HEK293 (cell line): ENCODE data around the gene TNFRSF1A.

Source experiments
- CTCF ChIA-PET: fragments of 350-600 bp; formaldehyde crosslinking; extraction: SDS; loops from one replicate; lab custom pipeline; 2021; ENCODE audit warnings: antibody characterized with exemption; lab: Yijun Ruan, JAX
- POLR2A ChIA-PET: fragments of 300-600 bp; formaldehyde crosslinking; extraction: SDS; loops from one replicate; lab custom pipeline; 2020; ENCODE audit warnings: antibody characterized with exemption, inconsistent platforms; lab: Yijun Ruan, JAX
- H3K27ac ChIP-seq: fragments of 200-500 bp; sonication (Bioruptor generic); 2 replicates; pipeline ENCODE4 v1.5.1; 2014; ENCODE audit warnings: low read depth, low read length, control low read depth, inconsistent platforms; ENCODE audit errors: extremely low read depth
- H3K36me3 ChIP-seq, 2 experiments: fragments of 200-500 bp in 1 of 2; sonication (Bioruptor generic) in 1 of 2; 1 replicate in 1 of 2; 2 replicates in 1 of 2; pipeline ENCODE4 v1.5.1; 2014 to 2017; ENCODE audit warnings: inconsistent platforms in 2 of 2, low read length in 2 of 2; ENCODE audit not compliant: control insufficient read depth in 2 of 2, insufficient read depth in 1 of 2
- H3K4me1 ChIP-seq: fragments of 200-500 bp; sonication (Bioruptor generic); 2 replicates; pipeline ENCODE4 v1.5.1; 2014; ENCODE audit warnings: mild to moderate bottlenecking, low read length, inconsistent platforms; ENCODE audit not compliant: control insufficient read depth, insufficient read depth
- H3K4me3 ChIP-seq: 2 replicates; pipeline ENCODE4 v1.5.1; 2011; ENCODE audit warnings: low read depth, mild to moderate bottlenecking, control low read depth, low read length, moderate library complexity
- H3K9me3 ChIP-seq: fragments of 200-500 bp; sonication (Bioruptor generic); 2 replicates; pipeline ENCODE4 v1.5.1; 2014; ENCODE audit warnings: low read depth, low read length, inconsistent platforms; ENCODE audit not compliant: control insufficient read depth, insufficient read depth
- EGR2 ChIP-seq: fragments of 450-650 bp; formaldehyde crosslinking; IDR thresholded peaks from 2 replicates; pipeline ENCODE4 v1.5.1; 2016; ENCODE audit warnings: low read depth, missing biosample characterization, missing genetic modification characterization
- GLI4 ChIP-seq: fragments of 450-650 bp; formaldehyde crosslinking; IDR thresholded peaks from 2 replicates; pipeline ENCODE4 v1.5.1; 2016; ENCODE audit warnings: missing biosample characterization, missing genetic modification characterization
- ZBTB8A ChIP-seq: fragments of 450-650 bp; formaldehyde crosslinking; IDR thresholded peaks from 2 replicates; pipeline ENCODE4 v1.5.1; 2016; ENCODE audit warnings: missing biosample characterization, missing genetic modification characterization
- ZFP37 ChIP-seq: fragments of 450-650 bp; formaldehyde crosslinking; IDR thresholded peaks from 2 replicates; pipeline ENCODE4 v1.5.1; 2016; ENCODE audit warnings: missing biosample characterization, missing genetic modification characterization
- ZIC2 ChIP-seq: fragments of 450-650 bp; formaldehyde crosslinking; IDR thresholded peaks from 2 replicates; pipeline ENCODE4 v1.5.1; 2016; ENCODE audit warnings: missing biosample characterization, missing genetic modification characterization
- ZNF10 ChIP-seq: fragments of 450-650 bp; formaldehyde crosslinking; IDR thresholded peaks from 2 replicates; pipeline ENCODE4 v1.5.1; 2017; ENCODE audit warnings: missing biosample characterization, missing genetic modification characterization
- ZNF121 ChIP-seq: fragments of 450-650 bp; formaldehyde crosslinking; IDR thresholded peaks from 2 replicates; pipeline ENCODE4 v1.5.1; 2016; ENCODE audit warnings: missing biosample characterization, missing genetic modification characterization
- ZNF169 ChIP-seq: fragments of 450-650 bp; formaldehyde crosslinking; IDR thresholded peaks from 2 replicates; pipeline ENCODE4 v1.5.1; 2016; ENCODE audit warnings: missing biosample characterization, missing genetic modification characterization
- ZNF311 ChIP-seq: fragments of 450-650 bp; formaldehyde crosslinking; IDR thresholded peaks from 2 replicates; pipeline ENCODE4 v1.5.1; 2017; ENCODE audit warnings: missing biosample characterization, missing genetic modification characterization, borderline replicate concordance
- ZNF37A ChIP-seq: fragments of 450-650 bp; IDR thresholded peaks from 2 replicates; pipeline ENCODE4 v1.5.1; 2018; ENCODE audit warnings: missing biosample characterization, missing genetic modification characterization
- ZNF404 ChIP-seq: fragments of 450-650 bp; formaldehyde crosslinking; IDR thresholded peaks from 2 replicates; pipeline ENCODE4 v1.5.1; 2017; ENCODE audit warnings: missing biosample characterization, missing genetic modification characterization
- ZNF544 ChIP-seq: fragments of 450-650 bp; formaldehyde crosslinking; IDR thresholded peaks from 2 replicates; pipeline ENCODE4 v1.5.0; 2017; ENCODE audit warnings: missing biosample characterization, missing genetic modification characterization
- ZNF621 ChIP-seq: fragments of 450-650 bp; formaldehyde crosslinking; IDR thresholded peaks from 2 replicates; pipeline ENCODE4 v1.5.1; 2017; ENCODE audit warnings: missing biosample characterization, missing genetic modification characterization
- ZNF664 ChIP-seq: fragments of 450-650 bp; formaldehyde crosslinking; IDR thresholded peaks from 2 replicates; pipeline ENCODE4 v1.5.1; 2016; ENCODE audit warnings: missing biosample characterization, missing genetic modification characterization
- ZNF670 ChIP-seq: fragments of 450-650 bp; formaldehyde crosslinking; IDR thresholded peaks from 2 replicates; pipeline ENCODE4 v1.5.1; 2016; ENCODE audit warnings: missing biosample characterization, missing genetic modification characterization, low read depth
- ZNF785 ChIP-seq: fragments of 450-650 bp; formaldehyde crosslinking; IDR thresholded peaks from 2 replicates; pipeline ENCODE4 v1.5.1; 2016; ENCODE audit warnings: missing biosample characterization, missing genetic modification characterization
- TF ChIP-seq, protein P1 (sequence below): fragments of 450-650 bp; formaldehyde crosslinking; IDR thresholded peaks from 2 replicates; pipeline ENCODE4 v1.5.1; 2016; ENCODE audit warnings: missing biosample characterization, missing genetic modification characterization
- TF ChIP-seq, protein P2 (sequence below): sonication (generic); formaldehyde crosslinking; IDR thresholded peaks from 2 replicates; pipeline ENCODE4 v1.8.1; 2022; ENCODE audit warnings: mild to moderate bottlenecking, moderate library complexity, missing genetic modification reagents
- TF ChIP-seq, protein P3 (sequence below): fragments of 450-650 bp; formaldehyde crosslinking; IDR thresholded peaks from 2 replicates; pipeline ENCODE4 v1.5.1; 2016; ENCODE audit warnings: missing biosample characterization, missing genetic modification characterization
- TF ChIP-seq, protein P4 (sequence below): fragments of 450-650 bp; formaldehyde crosslinking; IDR thresholded peaks from 2 replicates; pipeline ENCODE4 v1.5.1; 2016; ENCODE audit warnings: missing biosample characterization, missing genetic modification characterization
- TF ChIP-seq, protein P5 (sequence below): fragments of 450-650 bp; formaldehyde crosslinking; IDR thresholded peaks from 2 replicates; pipeline ENCODE4 v1.5.0; 2017; ENCODE audit warnings: missing biosample characterization, missing genetic modification characterization, borderline replicate concordance

Gene TNFRSF1A

DNA sequence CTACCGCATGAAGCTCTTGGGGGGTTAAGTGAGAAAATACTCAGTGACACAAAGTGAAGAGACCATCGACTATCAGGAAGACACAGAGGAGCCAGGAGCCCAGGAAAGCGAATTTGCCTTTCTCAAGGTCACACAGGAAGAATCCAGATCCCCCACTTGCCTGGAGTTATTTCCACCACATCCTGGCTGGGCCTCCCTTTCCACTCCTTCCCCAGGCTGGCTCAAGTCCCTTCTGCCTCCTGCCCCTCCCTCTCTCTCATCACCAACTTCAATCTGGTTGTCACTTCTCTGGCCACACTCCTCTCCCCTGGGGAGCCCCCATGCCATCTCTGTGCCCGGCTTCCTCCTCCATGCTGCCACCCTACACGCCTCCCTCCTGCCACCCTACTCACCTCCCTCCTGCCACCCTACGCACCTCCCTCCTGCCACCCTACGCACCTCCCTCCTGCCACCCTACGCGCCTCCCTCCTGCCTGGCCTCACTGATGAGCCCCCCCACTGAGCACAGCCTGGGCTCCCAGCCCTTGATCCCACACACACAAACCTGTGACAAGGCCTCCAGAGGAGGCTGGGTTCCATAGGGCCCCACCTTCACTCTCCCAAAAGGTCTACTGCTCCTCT is 27.1 kb upstream of the TNFRSF1A start (continued):
- TF ChIP-seq, protein P1, sequence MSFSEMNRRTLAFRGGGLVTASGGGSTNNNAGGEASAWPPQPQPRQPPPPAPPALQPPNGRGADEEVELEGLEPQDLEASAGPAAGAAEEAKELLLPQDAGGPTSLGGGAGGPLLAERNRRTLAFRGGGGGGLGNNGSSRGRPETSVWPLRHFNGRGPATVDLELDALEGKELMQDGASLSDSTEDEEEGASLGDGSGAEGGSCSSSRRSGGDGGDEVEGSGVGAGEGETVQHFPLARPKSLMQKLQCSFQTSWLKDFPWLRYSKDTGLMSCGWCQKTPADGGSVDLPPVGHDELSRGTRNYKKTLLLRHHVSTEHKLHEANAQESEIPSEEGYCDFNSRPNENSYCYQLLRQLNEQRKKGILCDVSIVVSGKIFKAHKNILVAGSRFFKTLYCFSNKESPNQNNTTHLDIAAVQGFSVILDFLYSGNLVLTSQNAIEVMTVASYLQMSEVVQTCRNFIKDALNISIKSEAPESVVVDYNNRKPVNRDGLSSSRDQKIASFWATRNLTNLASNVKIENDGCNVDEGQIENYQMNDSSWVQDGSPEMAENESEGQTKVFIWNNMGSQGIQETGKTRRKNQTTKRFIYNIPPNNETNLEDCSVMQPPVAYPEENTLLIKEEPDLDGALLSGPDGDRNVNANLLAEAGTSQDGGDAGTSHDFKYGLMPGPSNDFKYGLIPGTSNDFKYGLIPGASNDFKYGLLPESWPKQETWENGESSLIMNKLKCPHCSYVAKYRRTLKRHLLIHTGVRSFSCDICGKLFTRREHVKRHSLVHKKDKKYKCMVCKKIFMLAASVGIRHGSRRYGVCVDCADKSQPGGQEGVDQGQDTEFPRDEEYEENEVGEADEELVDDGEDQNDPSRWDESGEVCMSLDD (tag by site-specific recombination): no peak
- TF ChIP-seq, protein P2, sequence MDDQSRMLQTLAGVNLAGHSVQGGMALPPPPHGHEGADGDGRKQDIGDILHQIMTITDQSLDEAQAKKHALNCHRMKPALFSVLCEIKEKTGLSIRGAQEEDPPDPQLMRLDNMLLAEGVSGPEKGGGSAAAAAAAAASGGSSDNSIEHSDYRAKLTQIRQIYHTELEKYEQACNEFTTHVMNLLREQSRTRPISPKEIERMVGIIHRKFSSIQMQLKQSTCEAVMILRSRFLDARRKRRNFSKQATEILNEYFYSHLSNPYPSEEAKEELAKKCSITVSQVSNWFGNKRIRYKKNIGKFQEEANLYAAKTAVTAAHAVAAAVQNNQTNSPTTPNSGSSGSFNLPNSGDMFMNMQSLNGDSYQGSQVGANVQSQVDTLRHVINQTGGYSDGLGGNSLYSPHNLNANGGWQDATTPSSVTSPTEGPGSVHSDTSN (CRISPR knock-in tag): no peak
- no peak for TF ChIP-seq ZNF544 (tag by site-specific recombination)
- TF ChIP-seq EGR2: peak; percentile 97
- no peak for TF ChIP-seq ZBTB8A
- TF ChIP-seq ZIC2 (tag by site-specific recombination): peak; percentile 73
- no peak for TF ChIP-seq ZNF169 (tag by site-specific recombination)
- TF ChIP-seq, protein P3, sequence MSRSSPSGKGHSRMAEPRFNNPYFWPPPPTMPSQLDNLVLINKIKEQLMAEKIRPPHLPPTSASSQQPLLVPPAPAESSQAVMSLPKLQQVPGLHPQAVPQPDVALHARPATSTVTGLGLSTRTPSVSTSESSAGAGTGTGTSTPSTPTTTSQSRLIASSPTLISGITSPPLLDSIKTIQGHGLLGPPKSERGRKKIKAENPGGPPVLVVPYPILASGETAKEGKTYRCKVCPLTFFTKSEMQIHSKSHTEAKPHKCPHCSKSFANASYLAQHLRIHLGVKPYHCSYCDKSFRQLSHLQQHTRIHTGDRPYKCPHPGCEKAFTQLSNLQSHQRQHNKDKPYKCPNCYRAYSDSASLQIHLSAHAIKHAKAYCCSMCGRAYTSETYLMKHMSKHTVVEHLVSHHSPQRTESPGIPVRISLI (tag by site-specific recombination): no peak
- TF ChIP-seq ZNF37A: no peak

DNA sequence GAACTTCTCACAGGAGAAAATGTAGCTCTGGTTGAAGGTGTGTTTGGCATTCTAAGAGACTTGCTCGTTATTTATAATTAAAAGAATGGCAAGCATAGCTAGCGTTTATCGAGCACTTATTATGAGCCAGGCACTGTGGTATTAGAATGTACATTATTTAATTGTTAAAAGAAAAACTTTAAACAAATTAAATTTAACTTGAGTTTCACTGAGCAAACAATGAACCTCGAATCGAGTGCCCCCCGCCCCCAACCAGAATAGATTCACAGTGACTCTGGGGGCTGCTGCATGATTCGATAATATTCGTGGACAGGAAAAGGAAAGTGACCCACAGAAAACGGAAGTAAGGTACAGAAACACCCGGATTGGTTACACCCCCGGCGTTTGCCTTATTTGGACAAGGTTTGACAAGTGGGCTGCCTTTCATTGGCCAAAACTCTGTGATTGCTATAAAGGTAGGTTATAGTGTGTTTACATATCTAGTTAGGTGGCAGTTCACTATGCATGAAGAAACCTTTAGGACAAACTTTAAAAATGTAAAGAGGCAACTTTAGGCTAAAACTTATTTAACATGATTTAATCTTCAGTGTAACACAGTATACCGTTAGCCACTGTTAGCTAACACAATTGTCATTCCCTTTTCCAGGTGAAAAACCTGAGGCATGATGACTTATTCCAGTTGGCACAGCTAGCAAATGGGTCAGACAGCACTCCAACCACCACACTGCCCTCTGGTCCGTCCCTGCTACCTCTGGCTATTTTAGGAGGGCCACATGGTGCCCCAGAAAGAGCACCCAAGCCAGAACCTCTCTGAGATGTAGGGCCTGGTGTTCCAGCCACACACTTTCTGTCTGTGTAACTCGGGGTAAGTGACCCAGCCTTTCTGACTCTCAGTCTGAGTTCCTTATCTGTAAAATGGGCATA is 26.4 kb upstream of the TNFRSF1A start:
- ChIA-PET CTCF (interaction anchor here (0.6 to 1.0 kb wide), 8 partner anchors 12 to 459 kb away, joined by 3 to 4 read pairs (median 3); partner anchors contain the start of gene TNFRSF1A), POLR2A (interaction anchor here (0.6 to 1.3 kb wide), 5 partner anchors 32 to 356 kb away, joined by 3 to 6 read pairs (median 5); partner anchors contain the start of genes COPS7A, GAPDH and ZNF384)

DNA sequence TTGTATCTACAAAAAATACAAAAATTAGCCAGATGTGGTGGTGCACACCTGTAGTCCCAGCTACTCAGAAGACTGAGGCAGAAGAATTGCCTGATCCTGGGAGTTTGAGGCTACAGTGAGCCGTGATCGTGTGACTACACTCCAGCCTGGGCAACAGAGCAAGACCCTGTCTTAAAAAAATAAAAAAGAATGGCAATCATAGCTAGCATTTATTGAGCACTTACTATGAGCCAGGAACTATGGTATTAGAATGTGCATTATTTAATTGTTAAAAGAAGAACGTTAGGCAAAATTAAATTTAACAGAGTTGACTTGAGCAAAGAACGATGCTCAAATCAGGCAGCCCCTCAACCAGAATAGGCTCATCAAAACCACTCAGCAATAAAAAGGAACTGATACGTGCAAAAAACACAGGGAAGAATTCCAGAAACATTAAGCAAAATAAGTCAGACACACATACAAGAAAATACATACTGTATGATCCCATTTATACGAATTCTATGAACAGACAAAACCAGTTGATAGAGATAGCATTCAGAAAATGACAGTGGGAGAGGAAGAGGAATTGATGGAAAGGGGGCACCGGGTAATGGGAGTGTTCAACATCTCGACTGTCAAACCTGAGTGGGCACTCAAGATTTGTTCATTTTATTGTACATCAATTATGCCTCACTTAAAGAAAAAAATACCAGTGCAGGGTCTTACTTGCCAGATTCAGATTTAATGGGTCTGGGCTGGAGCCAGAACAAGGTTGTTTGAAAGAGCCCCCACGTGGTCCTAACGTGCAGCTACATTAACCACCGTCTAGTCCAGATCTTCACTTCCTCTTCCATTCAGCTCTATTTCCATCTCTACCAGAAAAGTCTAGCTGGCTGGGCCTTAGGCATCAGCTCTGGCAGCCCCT is 25.4 kb upstream of the TNFRSF1A start:
- no peak overlapping the region for H3K27ac ChIP-seq
- CTCF ChIA-PET: interaction anchor here (0.6 to 1.1 kb wide), 11 partner anchors 10 to 460 kb away, joined by 3 to 4 read pairs (median 3); partner anchors contain the start of gene TNFRSF1A
- no peaks in the 10 kb centered on the region for H3K9me3 ChIP-seq
- POLR2A ChIA-PET: interaction anchor here (0.6 to 1.3 kb wide), 3 partner anchors 31 to 167 kb away, joined by 5 to 6 read pairs (median 5); partner anchors contain the start of gene GAPDH
- no peaks in the 10 kb centered on the region for H3K36me3 ChIP-seq
- no peak overlapping the region for H3K4me3 ChIP-seq
- peaks cover 17% of the 10 kb centered on the region for H3K4me1 ChIP-seq
- TF ChIP-seq, protein P4, sequence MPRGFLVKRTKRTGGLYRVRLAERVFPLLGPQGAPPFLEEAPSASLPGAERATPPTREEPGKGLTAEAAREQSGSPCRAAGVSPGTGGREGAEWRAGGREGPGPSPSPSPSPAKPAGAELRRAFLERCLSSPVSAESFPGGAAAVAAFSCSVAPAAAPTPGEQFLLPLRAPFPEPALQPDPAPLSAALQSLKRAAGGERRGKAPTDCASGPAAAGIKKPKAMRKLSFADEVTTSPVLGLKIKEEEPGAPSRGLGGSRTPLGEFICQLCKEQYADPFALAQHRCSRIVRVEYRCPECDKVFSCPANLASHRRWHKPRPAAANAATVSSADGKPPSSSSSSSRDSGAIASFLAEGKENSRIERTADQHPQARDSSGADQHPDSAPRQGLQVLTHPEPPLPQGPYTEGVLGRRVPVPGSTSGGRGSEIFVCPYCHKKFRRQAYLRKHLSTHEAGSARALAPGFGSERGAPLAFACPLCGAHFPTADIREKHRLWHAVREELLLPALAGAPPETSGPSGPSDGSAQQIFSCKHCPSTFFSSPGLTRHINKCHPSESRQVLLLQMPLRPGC (tag by site-specific recombination): no peak
- TF ChIP-seq ZNF621 (tag by site-specific recombination) (no peak), ZNF311 (tag by site-specific recombination) (no peak), ZNF121 (tag by site-specific recombination) (peak; percentile 59; the same call in 1 of the 2 replicates), GLI4 (tag by site-specific recombination) (no peak), ZNF670 (tag by site-specific recombination) (no peak), ZNF785 (tag by site-specific recombination) (no peak), ZNF10 (tag by site-specific recombination) (no peak), ZFP37 (tag by site-specific recombination) (no peak)
- TF ChIP-seq, protein P5, sequence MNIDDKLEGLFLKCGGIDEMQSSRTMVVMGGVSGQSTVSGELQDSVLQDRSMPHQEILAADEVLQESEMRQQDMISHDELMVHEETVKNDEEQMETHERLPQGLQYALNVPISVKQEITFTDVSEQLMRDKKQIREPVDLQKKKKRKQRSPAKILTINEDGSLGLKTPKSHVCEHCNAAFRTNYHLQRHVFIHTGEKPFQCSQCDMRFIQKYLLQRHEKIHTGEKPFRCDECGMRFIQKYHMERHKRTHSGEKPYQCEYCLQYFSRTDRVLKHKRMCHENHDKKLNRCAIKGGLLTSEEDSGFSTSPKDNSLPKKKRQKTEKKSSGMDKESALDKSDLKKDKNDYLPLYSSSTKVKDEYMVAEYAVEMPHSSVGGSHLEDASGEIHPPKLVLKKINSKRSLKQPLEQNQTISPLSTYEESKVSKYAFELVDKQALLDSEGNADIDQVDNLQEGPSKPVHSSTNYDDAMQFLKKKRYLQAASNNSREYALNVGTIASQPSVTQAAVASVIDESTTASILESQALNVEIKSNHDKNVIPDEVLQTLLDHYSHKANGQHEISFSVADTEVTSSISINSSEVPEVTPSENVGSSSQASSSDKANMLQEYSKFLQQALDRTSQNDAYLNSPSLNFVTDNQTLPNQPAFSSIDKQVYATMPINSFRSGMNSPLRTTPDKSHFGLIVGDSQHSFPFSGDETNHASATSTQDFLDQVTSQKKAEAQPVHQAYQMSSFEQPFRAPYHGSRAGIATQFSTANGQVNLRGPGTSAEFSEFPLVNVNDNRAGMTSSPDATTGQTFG (tag by site-specific recombination): no peak

More for the DNA sequence above, 26.4 kb upstream of the TNFRSF1A start:
- Histone ChIP-seq H3K27ac (no peak overlapping the region), H3K36me3 (no peaks in the 10 kb centered on the region), H3K9me3 (no peaks in the 10 kb centered on the region), H3K4me1 (peaks cover 22% of the 10 kb centered on the region), H3K4me3 (no peak overlapping the region)
- TF ChIP-seq ZNF404 (tag by site-specific recombination) (no peak), ZNF664 (tag by site-specific recombination) (peak; percentile 67)
